ENCODE data around the gene FGG. TPM values are rescaled to one million over a fixed set of nuclear protein-coding genes. Genes with fewer than 3 reads are reported as not detected.

FGG gene
- total RNA-seq, 2 experiments from 2014 or later: not detected

- CTCF ChIA-PET (ENCODE audit: unreplicated experiment): no interaction called here
- Histone ChIP-seq H2AFZ (ENCODE audit: low read length) (no peak overlapping the region), H3K9me3 (ENCODE audit: low read length) (no peaks in the 10 kb centered on the region), H3K79me2 (ENCODE audit: insufficient read depth, low read depth, low read length) (no peaks in the 10 kb centered on the region), H3K4me2 (ENCODE audit: low read length) (no peak overlapping the region), H3K36me3 (ENCODE audit: insufficient read depth, low read length) (no peaks in the 10 kb centered on the region), H3K4me1 (ENCODE audit: insufficient read depth, low read length, poor library complexity, severe bottlenecking) (no peaks in the 10 kb centered on the region), H4K20me1 (ENCODE audit: insufficient read depth, low read length) (no peaks in the 10 kb centered on the region), H3K9me2 (ENCODE audit: insufficient read depth, low read length) (no peaks in the 10 kb centered on the region), H3K4me3 (ENCODE audit: low read depth, low read length, poor library complexity, severe bottlenecking) (no peak overlapping the region), H3K27ac (ENCODE audit: low read depth, low read length, poor library complexity, severe bottlenecking) (no peak overlapping the region)
- TF ChIP-seq CTCF (conservative IDR thresholded peaks at IDR 0.05; ENCODE audit: low read length) (no peak), EZH2phosphoT487 (IDR thresholded peaks at IDR 0.05; ENCODE audit: borderline replicate concordance, low read depth, low read length) (no peak)
- intact Hi-C loops (cut with micrococcal nuclease; ENCODE audit: unreplicated experiment): no loop called here
- no peak for DNase-seq (ENCODE audit: low spot score)
- POLR2A ChIA-PET: no interaction called here
- BruUV-seq (replicated peaks): no TSS peak
Measured at GRCh38 chr4:154589296-154590197, 22.9 kb downstream of the FGG start.

- Histone ChIP-seq H3K36me3 (ENCODE audit: insufficient read depth, low read length) (no peaks in the 10 kb centered on the region), H3K4me3 (ENCODE audit: low read depth, low read length, poor library complexity, severe bottlenecking) (no peak overlapping the region), H4K20me1 (ENCODE audit: insufficient read depth, low read length) (no peaks in the 10 kb centered on the region), H3K9me3 (ENCODE audit: low read length) (no peaks in the 10 kb centered on the region), H3K4me2 (ENCODE audit: low read length) (no peak overlapping the region), H3K27ac (ENCODE audit: low read depth, low read length, poor library complexity, severe bottlenecking) (no peak overlapping the region), H3K9me2 (ENCODE audit: insufficient read depth, low read length) (no peaks in the 10 kb centered on the region), H2AFZ (ENCODE audit: low read length) (no peak overlapping the region), H3K79me2 (ENCODE audit: insufficient read depth, low read depth, low read length) (no peaks in the 10 kb centered on the region), H3K4me1 (ENCODE audit: insufficient read depth, low read length, poor library complexity, severe bottlenecking) (no peaks in the 10 kb centered on the region)
- intact Hi-C loops (cut with micrococcal nuclease; ENCODE audit: unreplicated experiment): no loop called here
- ChIA-PET POLR2A (interaction anchor here (0.7 to 1.5 kb wide), 4 partner anchors 10 to 26 kb away, joined by 3 to 7 read pairs (median 4); no protein-coding TSS in a partner anchor), CTCF (ENCODE audit: unreplicated experiment) (no interaction called here)
- TF ChIP-seq CTCF (conservative IDR thresholded peaks at IDR 0.05; ENCODE audit: low read length): no peak
- TF ChIP-seq EZH2phosphoT487 (IDR thresholded peaks at IDR 0.05; ENCODE audit: borderline replicate concordance, low read depth, low read length): no peak
- BruUV-seq (replicated peaks): no TSS peak
- no peak for DNase-seq (ENCODE audit: low spot score)
Measured at GRCh38 chr4:154588198-154588597, 24.3 kb downstream of the FGG start.

All from OCI-LY7 (cell line).